B cell (primary cell): ENCODE results near the gene DCLK1. TPM values are rescaled to one million over a fixed set of nuclear protein-coding genes. Genes with fewer than 3 reads are reported as not detected.

Source experiments
- ATAC-seq: fragments of 200-7000 bp; cut with Tn5 transposase; one replicate; pipeline ENCODE4 v1.10.0; 2021; ENCODE audit warnings: low read depth, mild to moderate bottlenecking, moderate number of reproducible peaks, moderate library complexity
- CTCF ChIA-PET: fragments of 350-600 bp; sonication (Branson Sonifier 250); formaldehyde crosslinking; loops from one replicate; lab custom pipeline; 2021; ENCODE audit warnings: antibody characterized with exemption, inconsistent platforms; lab: Charles Lee
- POLR2A ChIA-PET: fragments of 350-600 bp; sonication (Branson Sonifier 250); formaldehyde crosslinking; loops from one replicate; lab custom pipeline; 2021; ENCODE audit warnings: antibody characterized with exemption; lab: Charles Lee
- DNase-seq: peaks from one replicate; pipeline ENCODE4 v3.0.0; 2013
- H2AFZ ChIP-seq: 2 replicates; pipeline ENCODE4 v1.6.1; 2012; ENCODE audit warnings: mild to moderate bottlenecking, low read depth, low read length; ENCODE audit not compliant: insufficient read depth, poor library complexity, severe bottlenecking
- H3K27ac ChIP-seq, 2 donors: 1 replicate in 1 of 2; 2 replicates in 1 of 2; pipeline ENCODE4 v1.5.1; 2012 to 2013; ENCODE audit warnings: low read length in 2 of 2, mild to moderate bottlenecking in 2 of 2, moderate library complexity in 1 of 2
- H3K27me3 ChIP-seq, 4 experiments: fragments of 200-600 bp in 1 of 4; sonication (generic) in 1 of 4; replicated peaks in 1 of 4; 1 replicate in 2 of 4; 2 replicates in 2 of 4; pipeline versions ENCODE4 v1.6.1 to v1.7.0; 2013 to 2016; ENCODE audit warnings: low read length in 3 of 4, mild to moderate bottlenecking in 2 of 4, mixed read lengths in 1 of 4, moderate library complexity in 1 of 4; ENCODE audit not compliant: insufficient read depth in 4 of 4, control insufficient read depth in 3 of 4; ENCODE audit errors: control extremely low read depth in 1 of 4
- H3K36me3 ChIP-seq, 2 experiments: replicated peaks in 1 of 2; 1 replicate in 1 of 2; 2 replicates in 1 of 2; pipeline versions ENCODE4 v1.6.1 to v1.7.1; 2013; ENCODE audit warnings: low read length in 1 of 2; ENCODE audit not compliant: insufficient read depth in 2 of 2, control insufficient read depth in 1 of 2; ENCODE audit errors: control extremely low read depth in 1 of 2, extremely low read depth in 1 of 2
- H3K4me1 ChIP-seq, 2 donors: fragments of 200-600 bp in 1 of 2; sonication (generic) in 1 of 2; 1 replicate in 1 of 2; 2 replicates in 1 of 2; pipeline versions ENCODE4 v1.5.1 to v1.6.1; 2013 to 2017; ENCODE audit warnings: low read length in 2 of 2; ENCODE audit not compliant: control insufficient read depth in 2 of 2, insufficient read depth in 2 of 2
- H3K4me2 ChIP-seq: replicated peaks from 2 replicates; pipeline ENCODE3; 2012; ENCODE audit warnings: mild to moderate bottlenecking, low read depth, low read length; ENCODE audit not compliant: poor library complexity, severe bottlenecking
- H3K4me3 ChIP-seq, 5 experiments: fragments of 200-600 bp in 1 of 5; sonication (generic) in 1 of 5; 1 replicate in 3 of 5; 2 replicates in 2 of 5; pipeline versions ENCODE4 v1.5.1 to v1.7.0; 2011 to 2016; ENCODE audit warnings: low read length in 4 of 5, mild to moderate bottlenecking in 4 of 5, low read depth in 2 of 5, control low read depth in 1 of 5, moderate library complexity in 1 of 5; ENCODE audit not compliant: insufficient read depth in 1 of 5; ENCODE audit errors: control extremely low read depth in 1 of 5, extremely low read depth in 1 of 5
- H3K79me2 ChIP-seq: fragments of 200-600 bp; sonication (generic); one replicate; pipeline ENCODE4 v1.6.0; 2016; ENCODE audit warnings: low read length; ENCODE audit not compliant: control insufficient read depth, insufficient read depth
- H3K9ac ChIP-seq: fragments of 200-600 bp; sonication (generic); 2 replicates; pipeline ENCODE4 v1.6.1; 2017; ENCODE audit warnings: mild to moderate bottlenecking, low read length, moderate library complexity
- H3K9me3 ChIP-seq, 3 donors: one replicate each; pipeline versions ENCODE4 v1.6.1 to v1.7.1; 2013; ENCODE audit warnings: low read length in 2 of 3; ENCODE audit not compliant: control insufficient read depth in 2 of 3, insufficient read depth in 1 of 3; ENCODE audit errors: control extremely low read depth in 1 of 3
- H4K20me1 ChIP-seq: 2 replicates; pipeline ENCODE4 v1.6.0; 2012; ENCODE audit warnings: mild to moderate bottlenecking, low read length; ENCODE audit not compliant: insufficient read depth, control insufficient read depth, poor library complexity, severe bottlenecking
- H3K27ac Mint-ChIP-seq: one replicate; pipeline ENCODE4 v1.8.0; 2021; ENCODE audit warnings: mixed read lengths
- H3K27me3 Mint-ChIP-seq: one replicate; pipeline ENCODE4 v1.8.0; 2021; ENCODE audit warnings: mixed read lengths
- H3K4me1 Mint-ChIP-seq: one replicate; pipeline ENCODE4 v1.8.0; 2021; ENCODE audit warnings: mixed read lengths
- H3K4me3 Mint-ChIP-seq: one replicate; pipeline ENCODE4 v1.8.0; 2021; ENCODE audit warnings: mixed read lengths
- H3K9me3 Mint-ChIP-seq: one replicate; pipeline ENCODE4 v1.8.0; 2022; ENCODE audit warnings: mixed read lengths; ENCODE audit not compliant: insufficient read depth
- CTCF ChIP-seq: fragments of 200-600 bp; IDR thresholded peaks from one replicate; pipeline ENCODE4 v1.8.0; 2022; ENCODE audit warnings: antibody characterized with exemption, mild to moderate bottlenecking
- EZH2 ChIP-seq: IDR thresholded peaks from 2 replicates; pipeline ENCODE4 v1.6.1; 2012; ENCODE audit warnings: borderline replicate concordance, low read depth, mild to moderate bottlenecking, moderate library complexity, low read length; ENCODE audit not compliant: insufficient read depth, poor library complexity, severe bottlenecking
- WGBS: methylation state at CpG from one replicate; pipeline ENCODE4 v1.1.5; 2013; ENCODE audit warnings: missing lambda C conversion rate; ENCODE audit not compliant: insufficient coverage; 5-methylcytosine and 5-hydroxymethylcytosine counted together
- intact Hi-C: fragments of 100-400 bp; cut with micrococcal nuclease; formaldehyde crosslinking; loops from one replicate; pipeline ENCODE4 v1.10.0; 2022
- polyA plus RNA-seq: library from polyadenylated mRNA; depleted of rRNA; stranded (reverse); fragments of >200 nt; gene quantifications from 2 replicates; pipeline ENCODE4 v1.2.3, GENCODE V29; 2012
- total RNA-seq, 2 donors: library from RNA; stranded (reverse); fragments of 120-200 nt in 1 of 2; gene quantifications; 1 replicate in 1 of 2; 2 replicates in 1 of 2; pipeline versions ENCODE4 v1.2.3 to v1.2.4, GENCODE V29; 2013 to 2022

DCLK1 gene
- total and polyA plus RNA-seq, 2 donors (not counting 1 experiment from before 2014, with no cell fraction given), result not detected

- intact Hi-C loops, result no loop called here
- ChIA-PET POLR2A (no interaction called here), CTCF (no interaction called here)
- no peak overlapping the region for H2AFZ ChIP-seq
- Mint-ChIP-seq H3K27me3 (no peaks in the 10 kb centered on the region), H3K4me1 (no peaks in the 10 kb centered on the region), H3K27ac (no peak overlapping the region), H3K9me3 (no peaks in the 10 kb centered on the region), H3K4me3 (no peak overlapping the region)
- H3K9me3 ChIP-seq, result peaks cover 0 to 4% (median 0%) of the 10 kb centered on the region in 3 donors
- no peaks in the 10 kb centered on the region for H3K79me2 ChIP-seq
- TF ChIP-seq EZH2 (no peak), CTCF (no peak)
- H3K36me3 ChIP-seq, result no peaks in the 10 kb centered on the region
- no CpG with 5 or more reads among the region's 1 CpG for WGBS
- no peaks in the 10 kb centered on the region for H3K27me3 ChIP-seq
- ATAC-seq (no peak), DNase-seq (no peak)
- no peak overlapping the region for H3K4me3 ChIP-seq
- no peak overlapping the region for H3K27ac ChIP-seq
- H4K20me1 ChIP-seq, result no peaks in the 10 kb centered on the region
- H3K4me1 ChIP-seq, result no peaks in the 10 kb centered on the region
- no peak overlapping the region for H3K4me2 ChIP-seq
- H3K9ac ChIP-seq, result no peak overlapping the region
These were observed 228.1 kb downstream of the DCLK1 start for GRCh38 chr13:35903075-35903474.

- intact Hi-C loops, result no loop called here
- Mint-ChIP-seq H3K4me1 (no peaks in the 10 kb centered on the region), H3K4me3 (no peak overlapping the region), H3K9me3 (no peaks in the 10 kb centered on the region), H3K27me3 (no peaks in the 10 kb centered on the region), H3K27ac (no peak overlapping the region)
- ChIA-PET POLR2A (no interaction called here), CTCF (no interaction called here)
- no peaks in the 10 kb centered on the region for H3K4me1 ChIP-seq
- no CpG with 5 or more reads among the region's 1 CpG for WGBS
- no peak overlapping the region for H3K9ac ChIP-seq
- no peaks in the 10 kb centered on the region for H4K20me1 ChIP-seq
- TF ChIP-seq EZH2 (no peak), CTCF (no peak)
- H3K4me3 ChIP-seq, result no peak overlapping the region
- ATAC-seq, result no peak
- H3K79me2 ChIP-seq, result no peaks in the 10 kb centered on the region
- no peaks in the 10 kb centered on the region for H3K36me3 ChIP-seq
- no peak overlapping the region for H3K27ac ChIP-seq
- no peak for DNase-seq
- H3K27me3 ChIP-seq, result no peaks in the 10 kb centered on the region
- no peaks in the 10 kb centered on the region for H3K9me3 ChIP-seq
- H3K4me2 ChIP-seq, result no peak overlapping the region
- H2AFZ ChIP-seq, result no peak overlapping the region
These were observed 233.1 kb downstream of the DCLK1 start for GRCh38 chr13:35898041-35898440.
